H1 (cell line): ENCODE data around the gene MCUB. TPM values are rescaled to one million over a fixed set of nuclear protein-coding genes. Genes with fewer than 3 reads are reported as not detected.

Source experiments
- CTCF ChIA-PET: fragments of 300-600 bp; sonication (Branson Sonifier 250); formaldehyde crosslinking; loops from one replicate; lab custom pipeline; 2021; ENCODE audit not compliant: partially characterized antibody; lab: Charles Lee
- POLR2A ChIA-PET: fragments of 300-600 bp; sonication (Branson Sonifier 250); formaldehyde crosslinking; loops from one replicate; lab custom pipeline; 2021; ENCODE audit warnings: inconsistent platforms; ENCODE audit not compliant: partially characterized antibody; lab: Charles Lee
- DNase-seq, 2 experiments: peaks; one replicate each; pipeline versions ENCODE4 v3.0.0 to v3.0.0-alpha.2; 2010 to 2022; ENCODE audit warnings: low spot score in 2 of 2, low read depth in 1 of 2, mixed read lengths in 1 of 2
- FAIRE-seq: peaks from 2 replicates; lab custom pipeline; 2011; peaks lifted over from hg19 to GRCh38; lab: Jason Lieb, UNC
- H2AFZ ChIP-seq: 2 replicates; pipeline ENCODE4 v1.8.1; 2012; ENCODE audit warnings: low read length, inconsistent platforms
- H2AK5ac ChIP-seq: 2 replicates; pipeline ENCODE4 v1.6.1; 2013; ENCODE audit warnings: low read depth, low read length
- H2BK120ac ChIP-seq: replicated peaks from 2 replicates; pipeline ENCODE3; 2013; ENCODE audit warnings: low read depth, low read length, inconsistent platforms
- H2BK12ac ChIP-seq: 2 replicates; pipeline ENCODE4 v1.6.1; 2013; ENCODE audit warnings: low read depth, low read length
- H2BK15ac ChIP-seq: 2 replicates; pipeline ENCODE4 v1.6.1; 2013; ENCODE audit warnings: low read length
- H2BK20ac ChIP-seq: 2 replicates; pipeline ENCODE4 v1.6.1; 2013; ENCODE audit warnings: low read length
- H2BK5ac ChIP-seq: 2 replicates; pipeline ENCODE4 v1.6.1; 2013; ENCODE audit warnings: low read depth, low read length
- H3K14ac ChIP-seq: 2 replicates; pipeline ENCODE4 v1.6.1; 2013; ENCODE audit warnings: inconsistent platforms; ENCODE audit not compliant: insufficient read length
- H3K18ac ChIP-seq: 2 replicates; pipeline ENCODE4 v1.6.1; 2013; ENCODE audit warnings: low read length; ENCODE audit errors: extremely low read depth
- H3K23ac ChIP-seq: 2 replicates; pipeline ENCODE4 v1.6.1; 2013; ENCODE audit warnings: inconsistent platforms; ENCODE audit not compliant: insufficient read length
- H3K23me2 ChIP-seq: 2 replicates; pipeline ENCODE4 v1.6.1; 2013; ENCODE audit warnings: low read depth, low read length
- H3K27ac ChIP-seq: 2 replicates; pipeline ENCODE4 v1.6.1; 2011; ENCODE audit warnings: low read depth, low read length, inconsistent platforms
- H3K27me3 ChIP-seq, 4 experiments: replicated peaks in 1 of 4; 1 replicate in 1 of 4; 2 replicates in 3 of 4; pipeline versions ENCODE4 v1.6.1 to v1.8.1; 2011 to 2013; ENCODE audit warnings: low read length in 3 of 4, mild to moderate bottlenecking in 3 of 4, inconsistent platforms in 2 of 4, mixed read lengths in 2 of 4, moderate library complexity in 1 of 4; ENCODE audit not compliant: control insufficient read depth in 3 of 4, insufficient read depth in 3 of 4; ENCODE audit errors: extremely low read depth in 1 of 4
- H3K36me3 ChIP-seq, 4 experiments: 2 replicates each; pipeline versions ENCODE4 v1.6.1 to v1.8.1; 2011 to 2013; ENCODE audit warnings: mild to moderate bottlenecking in 4 of 4, low read length in 3 of 4, moderate library complexity in 2 of 4, control low read depth in 1 of 4, inconsistent platforms in 1 of 4; ENCODE audit not compliant: insufficient read depth in 4 of 4, control insufficient read depth in 2 of 4
- H3K4ac ChIP-seq: replicated peaks from 2 replicates; pipeline ENCODE3; 2013; ENCODE audit warnings: low read length, low read depth, mixed read lengths, inconsistent platforms; ENCODE audit not compliant: insufficient read length
- H3K4me1 ChIP-seq, 4 experiments: replicated peaks in 1 of 4; 1 replicate in 1 of 4; 2 replicates in 3 of 4; pipeline versions ENCODE4 v1.6.1 to v1.8.1; 2011 to 2013; ENCODE audit warnings: low read length in 3 of 4, inconsistent platforms in 2 of 4, mixed read lengths in 1 of 4; ENCODE audit not compliant: insufficient read depth in 4 of 4, control insufficient read depth in 3 of 4
- H3K4me2 ChIP-seq, 2 experiments: 2 replicates each; pipeline versions ENCODE4 v1.6.1 to v1.8.1; 2011 to 2013; ENCODE audit warnings: low read depth in 2 of 2, low read length in 2 of 2, control low read depth in 1 of 2, inconsistent platforms in 1 of 2, mild to moderate bottlenecking in 1 of 2; ENCODE audit not compliant: insufficient read depth in 1 of 2
- H3K4me3 ChIP-seq, 4 experiments: fragments of 200-600, 300-600 bp in 1 of 4; sonication (generic), shearing (Covaris generic), sonication (Bioruptor Twin) in 1 of 4; 2 replicates each; pipeline versions ENCODE4 v1.5.1 to v1.8.1; 2011 to 2016; ENCODE audit warnings: low read length in 4 of 4, low read depth in 3 of 4, control low read depth in 2 of 4, inconsistent platforms in 2 of 4, mild to moderate bottlenecking in 2 of 4, mixed read lengths in 1 of 4, moderate library complexity in 1 of 4; ENCODE audit not compliant: insufficient read depth in 2 of 4; ENCODE audit errors: extremely low read depth in 1 of 4
- H3K56ac ChIP-seq: replicated peaks from 2 replicates; pipeline ENCODE3; 2013; ENCODE audit warnings: low read depth, mild to moderate bottlenecking, mixed read lengths, low read length, inconsistent platforms; ENCODE audit not compliant: insufficient read length
- H3K79me1 ChIP-seq: 2 replicates; pipeline ENCODE4 v1.6.1; 2013; ENCODE audit warnings: low read depth, low read length, control low read depth
- H3K79me2 ChIP-seq, 2 experiments: 2 replicates each; pipeline versions ENCODE4 v1.6.1 to v1.8.1; 2012 to 2013; ENCODE audit warnings: low read length in 2 of 2, mild to moderate bottlenecking in 2 of 2, inconsistent platforms in 1 of 2; ENCODE audit not compliant: insufficient read depth in 2 of 2, control insufficient read depth in 1 of 2
- H3K9ac ChIP-seq, 4 experiments: replicated peaks in 1 of 4; 1 replicate in 1 of 4; 2 replicates in 3 of 4; pipeline versions ENCODE4 v1.6.1 to v1.8.1; 2011 to 2013; ENCODE audit warnings: low read depth in 3 of 4, low read length in 3 of 4, control low read depth in 2 of 4, mild to moderate bottlenecking in 2 of 4, moderate library complexity in 2 of 4, inconsistent platforms in 1 of 4; ENCODE audit errors: extremely low read depth in 1 of 4
- H3K9me3 ChIP-seq, 2 experiments: 2 replicates each; pipeline versions ENCODE4 v1.6.1 to v1.8.1; 2012 to 2013; ENCODE audit warnings: mild to moderate bottlenecking in 2 of 2, moderate library complexity in 2 of 2, control low read depth in 1 of 2, inconsistent platforms in 1 of 2, low read depth in 1 of 2, low read length in 1 of 2, mixed read lengths in 1 of 2; ENCODE audit not compliant: insufficient read depth in 2 of 2
- H4K20me1 ChIP-seq, 2 experiments: replicated peaks in 1 of 2; 2 replicates each; pipeline versions ENCODE3 to v1.8.1; 2011 to 2013; ENCODE audit warnings: inconsistent platforms in 2 of 2, low read length in 2 of 2, mild to moderate bottlenecking in 1 of 2; ENCODE audit not compliant: insufficient read depth in 2 of 2, control insufficient read depth in 1 of 2
- H4K5ac ChIP-seq: 2 replicates; pipeline ENCODE4 v1.6.1; 2013; ENCODE audit warnings: low read length, low read depth, mixed read lengths, inconsistent platforms; ENCODE audit not compliant: insufficient read length
- H4K8ac ChIP-seq: 2 replicates; pipeline ENCODE4 v1.8.0; 2013; ENCODE audit warnings: mild to moderate bottlenecking, moderate library complexity, low read length, inconsistent platforms; ENCODE audit not compliant: insufficient read depth; ENCODE audit errors: extremely low read depth
- H4K91ac ChIP-seq: replicated peaks from 2 replicates; pipeline ENCODE3; 2013; ENCODE audit warnings: low read length, mixed read lengths, inconsistent platforms; ENCODE audit not compliant: insufficient read length
- CEBPB ChIP-seq: IDR thresholded peaks from 2 replicates; pipeline ENCODE4 v1.6.1; 2012; ENCODE audit warnings: low read depth, low read length
- KDM1A ChIP-seq: fragments of 200-600, 300-600 bp; sonication (generic); IDR thresholded peaks from 2 replicates; pipeline ENCODE4 v1.7.1; 2016; ENCODE audit warnings: mild to moderate bottlenecking, low read length, borderline replicate concordance
- WGBS, 2 experiments: shearing (Covaris generic) in 1 of 2; methylation state at CpG; one replicate each; pipeline versions ENCODE4 v1.1.6 to v1.1.7; 2013 to 2015; ENCODE audit warnings: low lambda C conversion rate in 2 of 2, mixed read lengths in 2 of 2, inconsistent platforms in 1 of 2, low coverage in 1 of 2, missing lambda C conversion rate in 1 of 2; ENCODE audit not compliant: insufficient replicate concordance in 2 of 2, insufficient coverage in 1 of 2, insufficient read length in 1 of 2; ENCODE audit errors: extremely low coverage in 1 of 2, missing lambda C conversion rate in 1 of 2; 5-methylcytosine and 5-hydroxymethylcytosine counted together
- polyA plus RNA-seq, 7 experiments: library from polyadenylated mRNA; depleted of rRNA in 3 of 7; stranded (reverse) in 5 of 7; unstranded in 2 of 7; fragments of >200 nt in 5 of 7; fragments of 200-250 nt in 2 of 7; gene quantifications; 1 replicate in 5 of 7; 2 replicates in 1 of 7; 4 replicates in 1 of 7; pipeline versions ENCODE4 v1.2.1 to v1.2.3, GENCODE V29; 2011 to 2013; ENCODE audit warnings: missing spikeins in 2 of 7, mixed read lengths in 2 of 7
- total RNA-seq: library from RNA; stranded (reverse); fragmentation: NEBNext Ultra II Directional; extraction: Animal tissue kit (Norgen Biotek cat#: 25700); gene quantifications from 2 replicates; pipeline ENCODE4 v1.2.1, GENCODE V29; 2021

MCUB gene
- total and polyA plus RNA-seq, 2 of the 8 experiments (the other 6 are each of a cell fraction or from before 2014, with no cell fraction given), result 15.2 to 19.4 TPM

GRCh38 chr4:109730619-109731545 lies 170.8 kb downstream of the MCUB start:
- H3K79me2 ChIP-seq, result peaks cover 5 to 32% of the 10 kb centered on the region in 2 experiments; a peak in 3 of 4 replicates
- WGBS, 2 experiments, result 54% methylated on average over 21 of the region's 21 CpGs; no CpG with 5 or more reads in 1 of the 2 experiments
- H3K9ac ChIP-seq, result peak overlapping the region; percentile 38 to 78 (median 62)
- no peaks in the 10 kb centered on the region for H4K20me1 ChIP-seq
- no peak overlapping the region for H3K4ac ChIP-seq
- peak overlapping the region; percentile 73 for H3K18ac ChIP-seq
- FAIRE-seq (no peak), DNase-seq (no peak)
- no peak overlapping the region for H2AK5ac ChIP-seq
- peaks cover 4% of the 10 kb centered on the region for H3K79me1 ChIP-seq
- ChIA-PET CTCF (interaction anchor here (0.6 to 1.4 kb wide), 6 partner anchors 12 to 292 kb away, joined by 3 to 6 read pairs (median 3); partner anchors contain the start of gene CASP6), POLR2A (interaction anchor here (0.6 to 2.4 kb wide), 5 partner anchors 13 to 91 kb away, joined by 3 to 12 read pairs (median 8); partner anchors contain the start of gene GAR1)
- H3K23ac ChIP-seq, result no peak overlapping the region
- H4K91ac ChIP-seq, result no peak overlapping the region
- H2BK5ac ChIP-seq, result peak overlapping the region; percentile 92
- H2BK20ac ChIP-seq, result peak overlapping the region; percentile 13; the same call in 1 of the 2 replicates
- no peaks in the 10 kb centered on the region for H3K9me3 ChIP-seq
- H3K36me3 ChIP-seq, result no peaks in the 10 kb centered on the region
- no peak overlapping the region; the same call in 1 of the 2 replicates for H4K8ac ChIP-seq
- H2BK120ac ChIP-seq, result no peak overlapping the region
- H3K27ac ChIP-seq, result peak overlapping the region; percentile 68
- H4K5ac ChIP-seq, result peak overlapping the region; percentile 19
- H3K56ac ChIP-seq, result no peak overlapping the region
- H3K14ac ChIP-seq, result no peak overlapping the region
- no peak overlapping the region for H2BK15ac ChIP-seq
- H3K4me1 ChIP-seq, result peaks cover 0 to 3% (median 0%) of the 10 kb centered on the region in 4 experiments; a peak in 1 of 7 replicates
- H3K27me3 ChIP-seq, result no peaks in the 10 kb centered on the region
- H3K4me2 ChIP-seq, result peak overlapping the region; percentile 56 to 89
- H2AFZ ChIP-seq, result peak overlapping the region; percentile 81
- peak overlapping the region; percentile 44; the same call in 1 of the 2 replicates for H2BK12ac ChIP-seq
- peaks cover 6% of the 10 kb centered on the region for H3K23me2 ChIP-seq
- peak overlapping the region; percentile 40 to 92 (median 80) for H3K4me3 ChIP-seq
- TF ChIP-seq KDM1A (no peak), CEBPB (no peak)
